ENCODE results near the gene LSMEM2.
"Not testable (repeated sequence)": the region's sequence is repeated elsewhere in the genome, so short reads cannot be mapped to it uniquely, and the experiment has no call there.

Gene LSMEM2

GRCh38 chr3:50266017-50266416 lies 12.9 kb upstream of the LSMEM2 start:
- Mint-ChIP-seq H3K4me1 (ENCODE audit: low read depth) (no peaks in the 10 kb centered on the region), H3K27me3 (ENCODE audit: low read depth) (peaks cover 14% of the 10 kb centered on the region), H3K4me3 (no peak overlapping the region), H3K27ac (no peak overlapping the region), H3K9me3 (no peaks in the 10 kb centered on the region), H3K36me3 (ENCODE audit: low read depth) (no peaks in the 10 kb centered on the region)

DNA sequence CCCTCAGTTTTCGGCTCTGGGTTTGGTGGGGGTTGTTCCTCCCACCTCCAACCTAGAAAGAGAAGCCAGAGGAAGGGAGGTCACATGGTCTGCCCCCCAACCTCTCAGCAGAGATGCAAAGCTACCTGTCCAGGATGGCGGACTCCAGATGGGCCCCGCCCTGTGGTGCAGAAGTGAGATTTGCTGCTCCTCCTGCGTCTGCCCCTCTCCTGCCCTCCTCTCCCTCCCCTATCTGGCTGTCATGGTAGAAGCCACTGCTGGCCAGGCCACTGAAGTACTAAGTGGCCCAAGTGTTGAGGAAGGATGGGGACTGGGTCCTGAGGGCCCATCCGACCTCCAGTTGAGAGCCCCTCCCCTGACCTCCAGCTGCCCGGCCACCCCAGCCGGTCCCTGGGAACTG lies 12.1 kb upstream of the LSMEM2 start:
- no peak overlapping the region for H3K4me3 Mint-ChIP-seq
- no peaks in the 10 kb centered on the region for H3K9me3 Mint-ChIP-seq
- H3K4me1 Mint-ChIP-seq (ENCODE audit: low read depth), result peaks cover 4% of the 10 kb centered on the region
- H3K36me3 Mint-ChIP-seq (ENCODE audit: low read depth), result no peaks in the 10 kb centered on the region
- H3K27ac Mint-ChIP-seq, result no peak overlapping the region
- H3K27me3 Mint-ChIP-seq (ENCODE audit: low read depth), result peaks cover 14% of the 10 kb centered on the region

DNA sequence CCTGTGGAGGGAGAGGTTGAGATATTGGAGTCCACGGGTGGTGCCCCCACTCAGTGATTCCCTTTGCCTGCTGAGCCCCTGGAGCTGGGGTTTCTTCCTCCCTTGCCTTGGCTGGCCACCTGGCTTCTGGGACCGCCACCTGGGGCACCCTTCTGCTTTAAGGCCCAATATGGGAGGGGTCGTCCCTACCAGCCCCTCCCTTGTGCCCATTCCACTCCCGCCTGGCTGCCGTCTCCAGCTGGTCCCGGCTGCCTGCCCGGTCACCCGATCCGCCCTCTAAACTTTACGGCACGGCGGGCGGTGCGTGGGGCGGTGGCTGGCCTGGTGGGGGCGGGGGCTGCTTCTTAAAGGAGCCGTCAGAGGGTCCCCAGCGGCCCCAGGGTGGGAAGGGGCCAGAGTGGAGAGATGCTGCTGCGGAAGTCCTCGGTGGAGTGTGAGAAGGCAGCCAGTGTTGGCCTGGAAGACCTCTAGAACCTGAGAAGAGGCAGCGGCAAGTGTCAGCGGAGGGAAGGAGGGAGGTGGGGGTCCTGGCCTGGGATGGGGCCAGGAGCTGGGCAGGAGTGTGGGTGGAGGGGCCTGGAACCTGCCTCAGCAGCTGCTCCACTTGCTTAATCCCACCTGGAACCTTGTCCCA lies 11.5 kb upstream of the LSMEM2 start:
- peaks cover 14% of the 10 kb centered on the region for H3K27me3 Mint-ChIP-seq (ENCODE audit: low read depth)
- no peaks in the 10 kb centered on the region for H3K9me3 Mint-ChIP-seq
- no peak overlapping the region for H3K4me3 Mint-ChIP-seq
- peaks cover 7% of the 10 kb centered on the region for H3K4me1 Mint-ChIP-seq (ENCODE audit: low read depth)
- H3K27ac Mint-ChIP-seq, result no peak overlapping the region
- H3K36me3 Mint-ChIP-seq (ENCODE audit: low read depth), result no peaks in the 10 kb centered on the region

GRCh38 chr3:50268276-50268675 lies 10.6 kb upstream of the LSMEM2 start:
- H3K27ac Mint-ChIP-seq, result no peak overlapping the region
- peaks cover 9% of the 10 kb centered on the region for H3K4me1 Mint-ChIP-seq (ENCODE audit: low read depth)
- H3K36me3 Mint-ChIP-seq (ENCODE audit: low read depth), result no peaks in the 10 kb centered on the region
- no peaks in the 10 kb centered on the region for H3K9me3 Mint-ChIP-seq
- H3K4me3 Mint-ChIP-seq, result no peak overlapping the region
- H3K27me3 Mint-ChIP-seq (ENCODE audit: low read depth), result peaks cover 18% of the 10 kb centered on the region

DNA sequence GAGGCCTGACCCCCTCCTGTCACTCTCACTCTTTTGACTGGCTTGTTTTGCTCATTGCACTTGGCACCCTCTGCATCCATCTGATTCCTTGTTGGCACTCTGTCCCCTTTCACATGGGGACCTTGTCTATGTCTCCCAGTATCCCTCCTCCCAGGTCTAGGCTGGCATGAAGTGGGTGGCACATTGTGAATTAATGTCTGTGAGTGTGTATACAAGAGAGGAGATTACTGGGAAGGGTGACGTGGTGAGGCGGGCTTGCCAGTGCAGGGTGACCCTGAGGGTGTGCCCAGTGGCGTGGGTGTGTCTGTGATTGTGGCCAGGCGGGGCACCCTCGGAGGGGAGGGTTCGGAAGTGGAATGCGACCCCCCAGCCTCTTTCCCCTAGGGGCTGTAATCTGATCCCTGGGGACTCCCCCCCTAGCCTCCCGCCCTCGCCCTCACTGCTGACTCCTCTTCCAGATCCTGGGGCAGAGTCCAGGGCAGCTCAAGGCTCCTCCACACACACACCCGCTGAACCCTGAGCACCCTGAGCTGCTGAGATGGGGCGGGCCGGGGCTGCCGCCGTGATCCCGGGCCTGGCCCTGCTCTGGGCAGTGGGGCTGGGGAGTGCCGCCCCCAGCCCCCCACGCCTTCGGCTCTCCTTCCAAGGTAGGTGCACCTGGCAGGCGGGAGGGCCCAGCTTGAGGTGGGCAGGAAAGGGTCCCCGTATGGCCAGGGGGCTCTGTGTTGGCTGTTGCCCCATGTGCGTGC lies 10.0 kb upstream of the LSMEM2 start, which contains the start of gene SEMA3B:
Gene SEMA3B, plus strand, starts transcription at position 445 of the 749 bp plus-strand sequence. Its CDS starts 94 bp downstream, at position 539.
- no peak within 1 kb of the TSS for H3K27ac Mint-ChIP-seq
- H3K27me3 Mint-ChIP-seq (ENCODE audit: low read depth), result peaks cover 18% of the 10 kb centered on the region
- no peaks in the 10 kb centered on the region for H3K36me3 Mint-ChIP-seq (ENCODE audit: low read depth)
- H3K4me3 Mint-ChIP-seq, result no peak within 1 kb of the TSS
- no peaks in the 10 kb centered on the region for H3K9me3 Mint-ChIP-seq
- peaks cover 9% of the 10 kb centered on the region for H3K4me1 Mint-ChIP-seq (ENCODE audit: low read depth)

GRCh38 chr3:50269460-50269859 lies 9.4 kb upstream of the LSMEM2 start:
- Mint-ChIP-seq H3K4me3 (no peak overlapping the region), H3K27me3 (ENCODE audit: low read depth) (peaks cover 23% of the 10 kb centered on the region), H3K36me3 (ENCODE audit: low read depth) (no peaks in the 10 kb centered on the region), H3K9me3 (no peaks in the 10 kb centered on the region), H3K27ac (no peak overlapping the region), H3K4me1 (ENCODE audit: low read depth) (peaks cover 13% of the 10 kb centered on the region)

DNA sequence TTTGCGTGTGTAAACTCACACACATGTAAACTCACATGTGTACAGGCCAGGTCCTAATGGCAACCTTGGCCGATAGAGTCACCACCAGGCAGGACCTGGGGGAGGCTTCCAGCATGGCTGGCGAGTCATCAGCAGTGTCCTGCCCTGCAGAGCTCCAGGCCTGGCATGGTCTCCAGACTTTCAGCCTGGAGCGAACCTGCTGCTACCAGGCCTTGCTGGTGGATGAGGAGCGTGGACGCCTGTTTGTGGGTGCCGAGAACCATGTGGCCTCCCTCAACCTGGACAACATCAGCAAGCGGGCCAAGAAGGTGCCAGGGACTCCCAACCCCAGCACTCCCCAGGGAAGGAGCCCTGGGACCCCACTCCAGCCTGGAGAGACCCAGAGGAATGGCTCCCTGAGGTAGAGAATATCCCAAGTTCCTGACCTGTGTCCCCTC lies 8.9 kb upstream of the LSMEM2 start:
- H3K4me1 Mint-ChIP-seq (ENCODE audit: low read depth), result peaks cover 15% of the 10 kb centered on the region
- no peak overlapping the region for H3K27ac Mint-ChIP-seq
- peaks cover 28% of the 10 kb centered on the region for H3K27me3 Mint-ChIP-seq (ENCODE audit: low read depth)

DNA sequence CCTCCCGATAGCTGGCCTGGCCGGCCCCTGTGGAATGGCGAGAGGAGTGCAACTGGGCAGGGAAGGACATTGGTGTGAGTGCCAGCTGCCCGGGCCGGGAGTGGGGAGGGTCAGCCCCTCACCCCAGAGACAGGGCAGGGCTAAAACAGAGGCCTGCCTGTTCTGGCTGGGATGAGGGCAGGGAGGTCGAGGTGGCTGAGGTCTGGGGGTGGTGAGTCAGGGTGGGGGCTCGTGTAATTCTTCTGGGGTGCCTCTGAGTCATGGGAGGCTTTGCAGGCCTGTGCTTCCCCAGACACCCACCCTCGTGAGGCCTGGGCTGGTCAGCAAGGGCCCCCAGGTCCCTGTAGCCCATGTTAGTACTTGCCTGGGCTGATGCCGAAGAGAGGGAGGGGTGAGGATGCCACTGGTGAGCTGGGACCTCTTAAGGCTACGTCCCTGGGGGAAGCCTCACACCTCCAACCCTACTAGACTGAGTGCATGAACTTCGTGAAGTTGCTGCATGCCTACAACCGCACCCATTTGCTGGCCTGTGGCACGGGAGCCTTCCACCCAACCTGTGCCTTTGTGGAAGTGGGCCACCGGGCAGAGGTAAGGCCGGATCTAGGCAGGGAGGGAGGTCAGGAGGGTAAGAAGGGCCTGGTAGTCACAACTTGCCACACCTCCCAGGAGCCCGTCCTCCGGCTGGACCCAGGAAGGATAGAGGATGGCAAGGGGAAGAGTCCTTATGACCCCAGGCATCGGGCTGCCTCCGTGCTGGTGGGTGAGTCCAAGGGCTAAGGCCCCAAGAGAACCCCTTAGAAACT lies 8.3 kb upstream of the LSMEM2 start:
- Mint-ChIP-seq H3K4me1 (ENCODE audit: low read depth) (peaks cover 17% of the 10 kb centered on the region), H3K9me3 (no peaks in the 10 kb centered on the region), H3K4me3 (no peak overlapping the region), H3K36me3 (ENCODE audit: low read depth) (no peaks in the 10 kb centered on the region), H3K27ac (no peak overlapping the region), H3K27me3 (ENCODE audit: low read depth) (peaks cover 35% of the 10 kb centered on the region)

More for the DNA sequence above, 8.9 kb upstream of the LSMEM2 start:
- Mint-ChIP-seq H3K4me3 (no peak overlapping the region), H3K36me3 (ENCODE audit: low read depth) (no peaks in the 10 kb centered on the region), H3K9me3 (no peaks in the 10 kb centered on the region)

- Mint-ChIP-seq H3K9me3 (no peaks in the 10 kb centered on the region), H3K27me3 (ENCODE audit: low read depth) (peaks cover 41% of the 10 kb centered on the region), H3K4me1 (ENCODE audit: low read depth) (peaks cover 21% of the 10 kb centered on the region), H3K36me3 (ENCODE audit: low read depth) (no peaks in the 10 kb centered on the region), H3K4me3 (no peak overlapping the region), H3K27ac (no peak overlapping the region)
Measured at GRCh38 chr3:50271314-50271936, 7.5 kb upstream of the LSMEM2 start.

- H3K9me3 Mint-ChIP-seq; H3K36me3 Mint-ChIP-seq (ENCODE audit: low read depth); H3K27ac Mint-ChIP-seq: not testable (repeated sequence)
- Mint-ChIP-seq H3K4me3 (peak overlapping the region; percentile 75), H3K4me1 (ENCODE audit: low read depth) (peaks cover 21% of the 10 kb centered on the region), H3K27me3 (ENCODE audit: low read depth) (peaks cover 40% of the 10 kb centered on the region)
Measured at GRCh38 chr3:50272538-50272910, 6.4 kb upstream of the LSMEM2 start.

DNA sequence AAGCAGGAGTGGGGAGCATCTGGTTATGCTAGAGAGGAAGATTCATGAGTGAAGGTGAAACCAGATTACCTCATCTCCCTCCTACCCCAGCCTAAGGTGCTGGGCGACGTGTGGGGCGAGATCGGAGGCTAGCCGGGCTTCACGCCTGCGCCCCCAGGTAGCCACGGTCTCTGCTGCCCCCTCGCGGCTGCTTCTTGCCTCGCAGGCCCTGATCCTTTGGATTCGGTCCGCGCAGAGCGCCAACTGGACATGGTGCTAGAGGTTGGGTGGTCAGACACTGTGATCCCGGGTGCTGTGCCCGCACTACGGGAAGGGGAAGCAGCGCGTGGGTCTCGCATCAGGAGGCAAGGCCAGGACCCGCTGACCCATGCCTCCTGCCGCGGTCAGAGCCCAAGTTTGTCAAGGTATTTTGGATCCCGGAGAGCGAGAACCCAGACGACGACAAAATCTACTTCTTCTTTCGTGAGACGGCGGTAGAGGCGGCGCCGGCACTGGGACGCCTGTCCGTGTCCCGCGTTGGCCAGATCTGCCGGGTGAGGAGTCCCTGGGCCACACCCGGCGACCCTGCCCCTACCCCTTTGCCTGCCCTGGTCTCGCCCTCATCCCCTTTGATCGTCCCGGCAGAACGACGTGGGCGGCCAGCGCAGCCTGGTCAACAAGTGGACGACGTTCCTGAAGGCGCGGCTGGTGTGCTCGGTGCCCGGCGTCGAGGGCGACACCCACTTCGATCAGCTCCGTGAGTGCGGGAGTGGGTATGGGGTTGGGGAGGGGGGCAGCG lies 5.8 kb upstream of the LSMEM2 start:
- Mint-ChIP-seq H3K9me3 (no peaks in the 10 kb centered on the region), H3K27me3 (ENCODE audit: low read depth) (peaks cover 40% of the 10 kb centered on the region), H3K4me3 (peak overlapping the region; percentile 75), H3K27ac (no peak overlapping the region), H3K4me1 (ENCODE audit: low read depth) (peaks cover 21% of the 10 kb centered on the region), H3K36me3 (ENCODE audit: low read depth) (no peaks in the 10 kb centered on the region)

GRCh38 chr3:50273689-50274065 lies 5.2 kb upstream of the LSMEM2 start:
- H3K4me1 Mint-ChIP-seq (ENCODE audit: low read depth), result peaks cover 21% of the 10 kb centered on the region
- no peaks in the 10 kb centered on the region for H3K36me3 Mint-ChIP-seq (ENCODE audit: low read depth)
- H3K9me3 Mint-ChIP-seq, result no peaks in the 10 kb centered on the region
- no peak overlapping the region for H3K4me3 Mint-ChIP-seq
- H3K27ac Mint-ChIP-seq, result no peak overlapping the region
- peaks cover 38% of the 10 kb centered on the region for H3K27me3 Mint-ChIP-seq (ENCODE audit: low read depth)

GRCh38 chr3:50274371-50275104 lies 4.3 kb upstream of the LSMEM2 start:
- no peaks in the 10 kb centered on the region for H3K9me3 Mint-ChIP-seq
- no peaks in the 10 kb centered on the region for H3K36me3 Mint-ChIP-seq (ENCODE audit: low read depth)
- H3K4me3 Mint-ChIP-seq, result peak overlapping the region; percentile 58
- no peak overlapping the region for H3K27ac Mint-ChIP-seq
- H3K4me1 Mint-ChIP-seq (ENCODE audit: low read depth), result peaks cover 21% of the 10 kb centered on the region
- peaks cover 37% of the 10 kb centered on the region for H3K27me3 Mint-ChIP-seq (ENCODE audit: low read depth)

Data from T-helper 1 cell treated with Interleukin-12 subunit alpha and Interleukin-12 subunit beta and Interleukin-4 antibody, amounts not matched to agents 30 μg/mL and 1 μg/mL, for 36 hours (primary cell).